PC-3 (cell line): ENCODE results near the gene DSCAM. TPM values are rescaled to one million over a fixed set of nuclear protein-coding genes. Genes with fewer than 3 reads are reported as not detected.

ENCODE experiments used
- ATAC-seq: fragments of 200-7000 bp; cut with Tn5 transposase; 2 replicates; pipeline ENCODE4 v1.9.1; 2020; ENCODE audit warnings: mild to moderate bottlenecking, moderate library complexity
- BruUV-seq: library from RNA; stranded (reverse); fragments of 400-500 nt; replicated peaks from 2 replicates; lab custom pipeline; 2021; lab: Mats Ljungman, UMichigan
- CTCF ChIA-PET: fragments of 300-600 bp; sonication (Branson Sonifier 250); formaldehyde crosslinking; loops from one replicate; lab custom pipeline; 2022; ENCODE audit warnings: antibody characterized with exemption; lab: Charles Lee
- POLR2A ChIA-PET: fragments of 300-600 bp; sonication (Branson Sonifier 250); formaldehyde crosslinking; loops from one replicate; lab custom pipeline; 2022; ENCODE audit warnings: antibody characterized with exemption; ENCODE audit not compliant: unreplicated experiment; lab: Charles Lee
- DNase-seq: peaks from one replicate; pipeline ENCODE4 v3.0.0-alpha.2; 2015
- H2AFZ ChIP-seq: fragments of 300-600 bp; sonication (generic); 2 replicates; pipeline ENCODE4 v1.6.0; 2016; ENCODE audit warnings: antibody characterized with exemption, low read length
- H3F3A ChIP-seq: fragments of 300-600 bp; sonication (generic); one replicate; pipeline ENCODE4 v1.6.0; 2017; ENCODE audit warnings: antibody characterized with exemption, low read length, control low read depth, mild to moderate bottlenecking; ENCODE audit not compliant: unreplicated experiment
- H3K27ac ChIP-seq: fragments of 300-600 bp; sonication (generic); 2 replicates; pipeline ENCODE4 v1.5.1; 2016; ENCODE audit warnings: mild to moderate bottlenecking, low read length
- H3K27me3 ChIP-seq: fragments of 300-600 bp; sonication (generic); 2 replicates; pipeline ENCODE4 v1.6.1; 2016; ENCODE audit warnings: low read length, mixed read lengths
- H3K36me3 ChIP-seq: fragments of 300-600 bp; sonication (generic); 2 replicates; pipeline ENCODE4 v1.6.1; 2016; ENCODE audit warnings: low read depth, mixed run types, low read length, mixed read lengths
- H3K4me1 ChIP-seq: fragments of 300-600 bp; sonication (generic); 2 replicates; pipeline ENCODE4 v1.5.1; 2016; ENCODE audit warnings: low read length; ENCODE audit not compliant: insufficient read depth
- H3K4me2 ChIP-seq: fragments of 300-600 bp; sonication (generic); 2 replicates; pipeline ENCODE4 v1.6.0; 2016; ENCODE audit warnings: low read length
- H3K4me3 ChIP-seq: fragments of 300-600 bp; sonication (generic); 2 replicates; pipeline ENCODE4 v1.5.1; 2016; ENCODE audit warnings: mild to moderate bottlenecking, low read length, mixed read lengths
- H3K79me2 ChIP-seq: fragments of 300-600 bp; sonication (generic); 2 replicates; pipeline ENCODE4 v1.6.1; 2017; ENCODE audit warnings: low read length, mixed read lengths
- H3K9ac ChIP-seq: fragments of 300-600 bp; sonication (generic); 2 replicates; pipeline ENCODE4 v1.6.0; 2016; ENCODE audit warnings: mild to moderate bottlenecking, low read length
- H3K9me2 ChIP-seq: fragments of 300-600 bp; sonication (generic); replicated peaks from 2 replicates; pipeline ENCODE4 v1.6.1; 2016; ENCODE audit warnings: mixed run types, low read length, mixed read lengths
- H3K9me3 ChIP-seq: fragments of 300-600 bp; sonication (generic); 2 replicates; pipeline ENCODE4 v1.6.1; 2016; ENCODE audit warnings: low read length, mixed read lengths
- H4K20me1 ChIP-seq: fragments of 300-600 bp; sonication (generic); 2 replicates; pipeline ENCODE4 v1.6.1; 2016; ENCODE audit warnings: low read length, mixed read lengths
- EZH2 ChIP-seq: fragments of 300-600 bp; sonication (generic); IDR thresholded peaks from one replicate; pipeline ENCODE4 v1.6.1; 2017; ENCODE audit warnings: antibody characterized with exemption, mild to moderate bottlenecking, low read length; ENCODE audit not compliant: unreplicated experiment
- EZH2phosphoT487 ChIP-seq: fragments of 300-600 bp; sonication (generic); IDR thresholded peaks from 2 replicates; pipeline ENCODE4 v1.6.1; 2018; ENCODE audit warnings: mild to moderate bottlenecking, antibody characterized with exemption, low read length, borderline replicate concordance
- intact Hi-C: fragments of 100-400 bp; cut with micrococcal nuclease; formaldehyde crosslinking; loops from 2 replicates; pipeline ENCODE4 v1.9.0; 2023
- total RNA-seq: library from RNA; depleted of rRNA; stranded (reverse); fragments of >200 nt; gene quantifications from 2 replicates; pipeline ENCODE4 v1.2.3, GENCODE V29; 2014
- TF ChIP-seq, protein P1 (sequence below): fragments of 300-600 bp; sonication (generic); conservative IDR thresholded peaks from 2 replicates; pipeline ENCODE4 v1.5.1; 2017; ENCODE audit warnings: antibody characterized with exemption, low read depth, mild to moderate bottlenecking, low read length

Gene DSCAM
- total RNA-seq, 1 experiment from 2014 or later: not detected

GRCh38 chr21:40166291-40166843 lies 680.6 kb downstream of the DSCAM start:
- ATAC-seq (no peak), DNase-seq (no peak)
- intact Hi-C loops: no loop called here
- H3K79me2 ChIP-seq: no peaks in the 10 kb centered on the region
- TF ChIP-seq EZH2 (no peak), EZH2phosphoT487 (no peak)
- TF ChIP-seq, protein P1, sequence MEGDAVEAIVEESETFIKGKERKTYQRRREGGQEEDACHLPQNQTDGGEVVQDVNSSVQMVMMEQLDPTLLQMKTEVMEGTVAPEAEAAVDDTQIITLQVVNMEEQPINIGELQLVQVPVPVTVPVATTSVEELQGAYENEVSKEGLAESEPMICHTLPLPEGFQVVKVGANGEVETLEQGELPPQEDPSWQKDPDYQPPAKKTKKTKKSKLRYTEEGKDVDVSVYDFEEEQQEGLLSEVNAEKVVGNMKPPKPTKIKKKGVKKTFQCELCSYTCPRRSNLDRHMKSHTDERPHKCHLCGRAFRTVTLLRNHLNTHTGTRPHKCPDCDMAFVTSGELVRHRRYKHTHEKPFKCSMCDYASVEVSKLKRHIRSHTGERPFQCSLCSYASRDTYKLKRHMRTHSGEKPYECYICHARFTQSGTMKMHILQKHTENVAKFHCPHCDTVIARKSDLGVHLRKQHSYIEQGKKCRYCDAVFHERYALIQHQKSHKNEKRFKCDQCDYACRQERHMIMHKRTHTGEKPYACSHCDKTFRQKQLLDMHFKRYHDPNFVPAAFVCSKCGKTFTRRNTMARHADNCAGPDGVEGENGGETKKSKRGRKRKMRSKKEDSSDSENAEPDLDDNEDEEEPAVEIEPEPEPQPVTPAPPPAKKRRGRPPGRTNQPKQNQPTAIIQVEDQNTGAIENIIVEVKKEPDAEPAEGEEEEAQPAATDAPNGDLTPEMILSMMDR: no peak
- no peaks in the 10 kb centered on the region for H4K20me1 ChIP-seq
- POLR2A ChIA-PET: no interaction called here
- H3K9ac ChIP-seq: no peak overlapping the region
- H3K27me3 ChIP-seq: no peaks in the 10 kb centered on the region
- H2AFZ ChIP-seq: no peak overlapping the region
- H3K36me3 ChIP-seq: no peaks in the 10 kb centered on the region
- H3K9me3 ChIP-seq: peaks cover 24% of the 10 kb centered on the region; the same call in 1 of the 2 replicates
- H3K9me2 ChIP-seq: no peaks in the 10 kb centered on the region
- no peak overlapping the region for H3K27ac ChIP-seq
- CTCF ChIA-PET: no interaction called here
- no peak overlapping the region for H3K4me3 ChIP-seq
- H3F3A ChIP-seq: no peaks in the 10 kb centered on the region
- H3K4me1 ChIP-seq: no peaks in the 10 kb centered on the region
- BruUV-seq: no TSS peak
- no peak overlapping the region for H3K4me2 ChIP-seq

- Histone ChIP-seq H3K9ac (no peak overlapping the region), H3K79me2 (no peaks in the 10 kb centered on the region), H4K20me1 (no peaks in the 10 kb centered on the region), H3K36me3 (no peaks in the 10 kb centered on the region), H3K27ac (no peak overlapping the region), H2AFZ (no peak overlapping the region), H3K9me3 (peaks cover 24% of the 10 kb centered on the region; the same call in 1 of the 2 replicates), H3K27me3 (no peaks in the 10 kb centered on the region), H3K4me2 (no peak overlapping the region), H3K4me1 (no peaks in the 10 kb centered on the region), H3F3A (no peaks in the 10 kb centered on the region), H3K9me2 (no peaks in the 10 kb centered on the region), H3K4me3 (no peak overlapping the region)
- DNase-seq: no peak
- TF ChIP-seq EZH2 (no peak), EZH2phosphoT487 (no peak)
- TF ChIP-seq, protein P1: no peak
- intact Hi-C loops: no loop called here
- ChIA-PET POLR2A (interaction anchor here (0.6 kb wide), 1 partner anchor 1326 kb away, joined by 5 read pairs; no protein-coding TSS in a partner anchor), CTCF (no interaction called here)
- no TSS peak for BruUV-seq
- no peak for ATAC-seq
Observed at GRCh38 chr21:40165773-40166070, 681.2 kb downstream of the DSCAM start.
